HFF-Myc (cell line): ENCODE measurements around the gene HDAC7.
A peak's percentile ranks its signal among the peaks of the same experiment; 100 is the strongest.

Source experiments
- DNase-seq: peaks from one replicate; pipeline ENCODE4 v3.0.0-alpha.2; 2011; ENCODE audit warnings: low read depth; ENCODE audit errors: extremely low read depth
- H3K4me3 ChIP-seq: replicated peaks from 2 replicates; pipeline ENCODE4 v1.5.1; 2011; ENCODE audit warnings: low read depth, mild to moderate bottlenecking, control low read depth, low read length
- CTCF ChIP-seq: IDR thresholded peaks from 2 replicates; pipeline ENCODE4 v1.5.1; 2012; ENCODE audit warnings: mild to moderate bottlenecking, low read depth, low read length, control low read depth; ENCODE audit errors: missing control alignments

The HDAC7 gene

GRCh38 chr12:47823422-47824086 lies 3.9 kb upstream of the HDAC7 start:
- H3K4me3 ChIP-seq, result no peak overlapping the region
- TF ChIP-seq CTCF, result no peak
- DNase-seq, result no peak

- H3K4me3 ChIP-seq, result no peak overlapping the region
- no peak for TF ChIP-seq CTCF
- no peak for DNase-seq
These were observed 3.2 kb upstream of the HDAC7 start for GRCh38 chr12:47822863-47823262.

- no peak for DNase-seq
- H3K4me3 ChIP-seq, result no peak overlapping the region
- TF ChIP-seq CTCF, result no peak
These were observed 2.7 kb upstream of the HDAC7 start for GRCh38 chr12:47822401-47822800.

- no peak for TF ChIP-seq CTCF
- no peak for DNase-seq
- H3K4me3 ChIP-seq, result no peak overlapping the region
These were observed 1.6 kb upstream of the HDAC7 start for GRCh38 chr12:47821346-47821706.

GRCh38 chr12:47820631-47821345 lies 1.1 kb upstream of the HDAC7 start:
- DNase-seq, result peak; percentile 97
- no peak for TF ChIP-seq CTCF
- H3K4me3 ChIP-seq, result peak overlapping the region; percentile 91

- DNase-seq, result no peak
- peak overlapping the region; percentile 91 for H3K4me3 ChIP-seq
- peak; percentile 30 for TF ChIP-seq CTCF
These were observed 386 bp downstream of the HDAC7 start for GRCh38 chr12:47819138-47819895.
